ENCODE data around the gene RGS7BP. TPM values are rescaled to one million over a fixed set of nuclear protein-coding genes. Genes with fewer than 3 reads are reported as not detected.

Gene RGS7BP
- total RNA-seq, 1 experiment from 2014 or later = not detected

GRCh38 chr5:64628901-64629300 is 123.1 kb downstream of the RGS7BP start:
- Histone ChIP-seq H3K4me3 (replicated peaks in 1 of 2; ENCODE audit: low read depth in 1 of 2, low read length in 2 of 2) (no peak overlapping the region), H3K36me3 (ENCODE audit: control insufficient read depth in 1 of 2, insufficient read depth in 2 of 2, low read length in 2 of 2) (no peaks in the 10 kb centered on the region), H3K9ac (ENCODE audit: low read length) (no peak overlapping the region), H3K4me2 (ENCODE audit: low read length) (no peak overlapping the region), H2AFZ (ENCODE audit: low read depth, low read length, poor library complexity, severe bottlenecking) (no peak overlapping the region), H4K20me1 (ENCODE audit: insufficient read depth) (no peaks in the 10 kb centered on the region), H3K4me1 (ENCODE audit: control insufficient read depth in 1 of 2, insufficient read depth in 2 of 2, low read length in 2 of 2) (no peaks in the 10 kb centered on the region), H3K27ac (ENCODE audit: low read depth, low read length) (no peak overlapping the region), H3K27me3 (ENCODE audit: insufficient read depth, low read length) (0 out of 2 replicates have a peak, but pooled peaks cover 3% of the 10 kb centered on the region), H3K79me2 (ENCODE audit: insufficient read depth, low read length) (no peaks in the 10 kb centered on the region), H3K9me3 (ENCODE audit: control insufficient read depth in 1 of 2, insufficient read depth in 1 of 2, low read depth in 1 of 2, low read length in 2 of 2) (no peaks in the 10 kb centered on the region), H3K9me2 (ENCODE audit: insufficient read depth) (no peaks in the 10 kb centered on the region)
- BruUV-seq (replicated peaks) = no TSS peak
- POLR2A ChIA-PET = no interaction called here
- ATAC-seq (no peak), DNase-seq (ENCODE audit: low read depth, low spot score) (no peak)
- intact Hi-C loops (cut with micrococcal nuclease) = no loop called here
- CTCF ChIA-PET = no interaction called here
- RAD21 ChIA-PET (ENCODE audit: low non-redundant PET in 1 of 2, low total read pairs in 2 of 2, uncharacterized antibody in 2 of 2, unreplicated experiment in 2 of 2) = no interaction called here
- no peak for TF ChIP-seq CEBPB (IDR thresholded peaks at IDR 0.05; ENCODE audit: low read depth)
- no peak for TF ChIP-seq FOSL1 (IDR thresholded peaks at IDR 0.05; ENCODE audit: low read depth)
- TF ChIP-seq ATF3 (IDR thresholded peaks at IDR 0.05) = no peak
- TF ChIP-seq EZH2phosphoT487 (IDR thresholded peaks at IDR 0.05; ENCODE audit: borderline replicate concordance) = no peak
- no peak for TF ChIP-seq YY1 (IDR thresholded peaks at IDR 0.05; ENCODE audit: extremely low read depth, insufficient replicate concordance, low read depth, low read length)
- no peak for TF ChIP-seq ZFX (IDR thresholded peaks at IDR 0.05)
- TF ChIP-seq MAX (IDR thresholded peaks at IDR 0.05) = no peak

- intact Hi-C loops (cut with micrococcal nuclease) = no loop called here
- Histone ChIP-seq H3K79me2 (ENCODE audit: insufficient read depth, low read length) (no peaks in the 10 kb centered on the region), H3K27ac (ENCODE audit: low read depth, low read length) (no peak overlapping the region), H3K4me3 (replicated peaks in 1 of 2; ENCODE audit: low read depth in 1 of 2, low read length in 2 of 2) (no peak overlapping the region), H3K4me1 (ENCODE audit: control insufficient read depth in 1 of 2, insufficient read depth in 2 of 2, low read length in 2 of 2) (no peaks in the 10 kb centered on the region), H3K27me3 (ENCODE audit: insufficient read depth, low read length) (0 out of 2 replicates have a peak, but pooled peaks cover 3% of the 10 kb centered on the region), H3K36me3 (ENCODE audit: control insufficient read depth in 1 of 2, insufficient read depth in 2 of 2, low read length in 2 of 2) (no peaks in the 10 kb centered on the region), H3K9ac (ENCODE audit: low read length) (no peak overlapping the region), H2AFZ (ENCODE audit: low read depth, low read length, poor library complexity, severe bottlenecking) (no peak overlapping the region), H3K9me2 (ENCODE audit: insufficient read depth) (no peaks in the 10 kb centered on the region), H3K4me2 (ENCODE audit: low read length) (no peak overlapping the region), H4K20me1 (ENCODE audit: insufficient read depth) (no peaks in the 10 kb centered on the region), H3K9me3 (ENCODE audit: control insufficient read depth in 1 of 2, insufficient read depth in 1 of 2, low read depth in 1 of 2, low read length in 2 of 2) (no peaks in the 10 kb centered on the region)
- no TSS peak for BruUV-seq (replicated peaks)
- CTCF ChIA-PET = interaction anchor here (1.2 kb wide), 1 partner anchor 57 kb away, joined by 3 read pairs; no protein-coding TSS in a partner anchor
- DNase-seq (ENCODE audit: low read depth, low spot score) (no peak), ATAC-seq (no peak)
- RAD21 ChIA-PET (ENCODE audit: low non-redundant PET in 1 of 2, low total read pairs in 2 of 2, uncharacterized antibody in 2 of 2, unreplicated experiment in 2 of 2) = no interaction called here
- POLR2A ChIA-PET = no interaction called here
- TF ChIP-seq RAD21 (IDR thresholded peaks at IDR 0.05; ENCODE audit: low read depth) (no peak), POLR2AphosphoS5 (IDR thresholded peaks at IDR 0.05; ENCODE audit: low read depth, low read length) (no peak), ATF3 (IDR thresholded peaks at IDR 0.05) (no peak), FOSL1 (IDR thresholded peaks at IDR 0.05; ENCODE audit: low read depth) (no peak), SRF (IDR thresholded peaks at IDR 0.05; ENCODE audit: low read depth) (no peak), TCF7L2 (IDR thresholded peaks at IDR 0.05; ENCODE audit: borderline replicate concordance, extremely low read depth, insufficient read depth, insufficient read length) (no peak), MAX (IDR thresholded peaks at IDR 0.05) (no peak), JUND (IDR thresholded peaks at IDR 0.05) (no peak), EZH2phosphoT487 (IDR thresholded peaks at IDR 0.05; ENCODE audit: borderline replicate concordance) (no peak), CTCF (IDR thresholded peaks at IDR 0.05 in 2 of 3, conservative IDR thresholded peaks at IDR 0.05 in 1 of 3; ENCODE audit: borderline replicate concordance in 1 of 3, insufficient read depth in 1 of 3, low read depth in 2 of 3, low read length in 2 of 3) (no peak), EZH2 (IDR thresholded peaks at IDR 0.05) (no peak), CBX3 (IDR thresholded peaks at IDR 0.05; ENCODE audit: low read depth) (no peak), EGR1 (IDR thresholded peaks at IDR 0.05; ENCODE audit: low read depth) (no peak), POLR2A (IDR thresholded peaks at IDR 0.05; ENCODE audit: borderline replicate concordance, extremely low read depth, insufficient read depth, insufficient read length) (no peak), ZFX (IDR thresholded peaks at IDR 0.05) (no peak), YY1 (IDR thresholded peaks at IDR 0.05; ENCODE audit: extremely low read depth, insufficient replicate concordance, low read depth, low read length) (no peak), SP1 (IDR thresholded peaks at IDR 0.05; ENCODE audit: low read depth) (no peak), ZNF274 (IDR thresholded peaks at IDR 0.05; ENCODE audit: low read depth, low read length) (no peak), CEBPB (IDR thresholded peaks at IDR 0.05; ENCODE audit: low read depth) (no peak)
These were observed 124.0 kb downstream of the RGS7BP start for GRCh38 chr5:64629841-64630240.
